Body of pancreas (tissue), 4 donors: ENCODE data around the gene CASR.

Experiments
- CTCF ChIP-seq, 7 experiments: fragments of 450-650 bp in 4 of 7; fragments of 200-600 bp in 3 of 7; sonication (generic) in 3 of 7; IDR thresholded peaks; one replicate each; pipeline ENCODE4 v1.5.1; 2016 to 2019; ENCODE audit warnings: antibody characterized with exemption in 7 of 7
- POLR2A ChIP-seq, 3 donors: fragments of 450-650 bp; IDR thresholded peaks; one replicate each; pipeline ENCODE4 v1.6.1; 2016; ENCODE audit warnings: antibody characterized with exemption in 3 of 3, mild to moderate bottlenecking in 2 of 3

- no peak for TF ChIP-seq POLR2A (IDR thresholded peaks at IDR 0.05)
- TF ChIP-seq CTCF (IDR thresholded peaks at IDR 0.05) = no peak
These were observed 101.0 kb downstream of the CASR start for GRCh38 chr3:122284486-122284885.
